ENCODE data around the gene CLEC20A.

The CLEC20A gene

GRCh38 chr1:178500936-178501554 is 4.3 kb upstream of the CLEC20A start:
- Histone ChIP-seq H3K4me3 (ENCODE audit: low read depth, low read length) (no peak overlapping the region), H3K27ac (ENCODE audit: extremely low read depth, low read depth, low read length) (no peak overlapping the region), H3K9me3 (ENCODE audit: control insufficient read depth, insufficient read depth, low read depth, low read length) (no peaks in the 10 kb centered on the region), H3K36me3 (ENCODE audit: control insufficient read depth in 2 of 2, insufficient read depth in 1 of 2, low read length in 2 of 2) (no peaks in the 10 kb centered on the region), H3K4me1 (ENCODE audit: control insufficient read depth, insufficient read depth, low read length) (no peaks in the 10 kb centered on the region)
- ChIA-PET CTCF (interaction anchor here (0.6 to 4.1 kb wide), 47 partner anchors 9 to 802 kb away, joined by 3 to 63 read pairs (median 5); partner anchors contain the start of gene TEX35), POLR2A (no interaction called here)
- TF ChIP-seq ZFP37 (tag by site-specific recombination; IDR thresholded peaks at IDR 0.05) (no peak), ZNF639 (tag by site-specific recombination; IDR thresholded peaks at IDR 0.05) (no peak), ZNF433 (tag by site-specific recombination; IDR thresholded peaks at IDR 0.05; ENCODE audit: low read depth) (no peak), ZNF701 (tag by site-specific recombination; IDR thresholded peaks at IDR 0.05) (no peak), ZIC2 (tag by site-specific recombination; IDR thresholded peaks at IDR 0.05) (no peak), KLF17 (tag by site-specific recombination; IDR thresholded peaks at IDR 0.05) (no peak)

DNA sequence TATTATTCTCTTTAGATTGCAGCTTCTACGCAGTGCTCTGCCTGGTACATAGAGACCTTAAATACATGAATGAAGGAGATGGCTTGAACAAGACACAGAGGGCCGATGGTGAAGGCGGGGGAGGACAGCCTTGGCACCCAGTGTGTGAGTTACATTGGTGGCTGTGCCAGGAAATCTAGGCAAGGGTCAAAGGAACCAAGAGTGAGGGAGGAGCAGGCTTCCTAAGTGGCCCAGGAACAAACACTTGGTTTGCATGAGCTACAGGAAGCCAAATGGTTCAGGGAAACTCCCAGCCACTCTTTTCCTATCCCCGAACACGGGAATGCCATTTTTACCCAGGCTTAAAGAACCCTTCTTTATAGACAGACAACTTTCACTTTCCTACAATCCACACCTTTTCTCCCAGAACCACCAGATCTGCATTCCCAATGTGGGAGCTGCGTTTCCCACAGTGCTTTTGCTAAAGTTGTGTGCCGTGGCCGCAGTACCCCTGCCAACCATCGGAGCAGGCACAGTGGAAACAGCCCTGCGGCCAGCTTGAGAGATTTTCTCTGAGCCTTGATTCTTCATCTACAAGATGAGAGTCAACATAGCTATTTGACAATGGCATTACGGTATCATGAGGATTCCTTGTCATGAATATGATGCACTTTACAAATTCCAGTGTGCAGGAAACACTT is 3.5 kb upstream of the CLEC20A start:
- no peak overlapping the region for H3K27ac ChIP-seq (ENCODE audit: extremely low read depth, low read depth, low read length)
- H3K4me1 ChIP-seq (ENCODE audit: control insufficient read depth, insufficient read depth, low read length) = no peaks in the 10 kb centered on the region
- POLR2A ChIA-PET = no interaction called here
- no peaks in the 10 kb centered on the region for H3K9me3 ChIP-seq (ENCODE audit: control insufficient read depth, insufficient read depth, low read depth, low read length)
- CTCF ChIA-PET = interaction anchor here (0.6 to 4.1 kb wide), 25 partner anchors 8 to 1709 kb away, joined by 3 to 63 read pairs (median 7); partner anchors contain the start of gene TEX35
- H3K36me3 ChIP-seq (ENCODE audit: control insufficient read depth in 2 of 2, insufficient read depth in 1 of 2, low read length in 2 of 2) = no peaks in the 10 kb centered on the region
- TF ChIP-seq, protein P1, sequence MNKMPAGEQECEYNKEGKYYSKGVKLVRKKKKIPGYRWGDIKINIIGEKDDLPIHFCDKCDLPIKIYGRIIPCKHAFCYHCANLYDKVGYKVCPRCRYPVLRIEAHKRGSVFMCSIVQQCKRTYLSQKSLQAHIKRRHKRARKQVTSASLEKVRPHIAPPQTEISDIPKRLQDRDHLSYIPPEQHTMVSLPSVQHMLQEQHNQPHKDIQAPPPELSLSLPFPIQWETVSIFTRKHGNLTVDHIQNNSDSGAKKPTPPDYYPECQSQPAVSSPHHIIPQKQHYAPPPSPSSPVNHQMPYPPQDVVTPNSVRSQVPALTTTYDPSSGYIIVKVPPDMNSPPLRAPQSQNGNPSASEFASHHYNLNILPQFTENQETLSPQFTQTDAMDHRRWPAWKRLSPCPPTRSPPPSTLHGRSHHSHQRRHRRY (tag by site-specific recombination; IDR thresholded peaks at IDR 0.05) = no peak
- TF ChIP-seq CTCF (tag by site-specific recombination; IDR thresholded peaks at IDR 0.05) = 0 out of 2 replicates have a peak, but pooled peaks have one; percentile 9
- no peak for TF ChIP-seq ZBTB20 (tag by site-specific recombination; IDR thresholded peaks at IDR 0.05)
- no peak for TF ChIP-seq ZNF394 (tag by site-specific recombination; IDR thresholded peaks at IDR 0.05; ENCODE audit: borderline replicate concordance)
- H3K4me3 ChIP-seq (ENCODE audit: low read depth, low read length) = no peak overlapping the region

DNA sequence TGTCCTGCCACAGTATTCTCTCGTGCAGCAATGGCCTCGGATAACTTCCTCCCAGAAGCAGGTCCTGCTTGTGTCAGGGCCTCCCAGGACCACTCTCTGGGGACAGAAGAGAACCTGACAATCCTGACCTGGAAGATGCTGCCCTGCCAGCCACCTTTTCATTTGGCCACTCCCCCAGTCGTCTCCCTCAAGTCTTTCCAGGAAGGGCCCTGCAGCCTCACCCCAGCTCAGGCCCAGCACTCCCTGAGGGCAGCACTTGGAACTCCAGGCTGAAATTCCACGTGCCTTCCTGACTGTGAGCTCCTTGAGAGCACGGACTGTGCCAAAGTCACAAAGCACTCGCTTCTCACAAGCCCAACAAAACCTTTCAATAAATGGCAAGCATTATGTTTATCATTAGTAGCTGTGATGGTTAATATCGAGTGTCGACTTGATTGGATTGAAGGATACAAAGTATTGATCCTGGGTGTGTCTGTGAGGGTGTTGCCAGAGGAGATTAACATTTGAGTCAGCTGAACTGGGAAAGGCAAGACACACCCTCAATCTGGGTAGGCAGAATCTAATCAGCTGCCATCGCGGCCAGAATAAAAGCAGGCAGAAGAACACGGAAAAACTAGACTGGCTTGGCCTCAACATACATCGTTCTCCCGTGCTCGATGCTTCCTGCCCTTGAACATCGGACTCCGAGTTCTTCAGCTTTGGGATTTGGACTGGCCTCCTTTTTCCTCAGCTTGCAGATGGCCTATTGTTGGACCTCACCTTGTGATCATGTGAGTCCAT is 2.3 kb upstream of the CLEC20A start:
- no peak for TF ChIP-seq SP7 (tag by site-specific recombination; IDR thresholded peaks at IDR 0.05)
- TF ChIP-seq REPIN1 (tag by site-specific recombination; IDR thresholded peaks at IDR 0.05; ENCODE audit: low read depth) = no peak
- no peak for TF ChIP-seq OSR2 (tag by site-specific recombination; IDR thresholded peaks at IDR 0.05)
- TF ChIP-seq ZNF335 (tag by site-specific recombination; conservative IDR thresholded peaks at IDR 0.05) = no peak
- TF ChIP-seq ZNF133 (tag by site-specific recombination; IDR thresholded peaks at IDR 0.05) = no peak
- TF ChIP-seq ZSCAN16 (tag by site-specific recombination; IDR thresholded peaks at IDR 0.05) = no peak
- TF ChIP-seq ZNF24 (tag by site-specific recombination; IDR thresholded peaks at IDR 0.05) = no peak
- no peak for TF ChIP-seq TCF7L2 (IDR thresholded peaks at IDR 0.05; ENCODE audit: borderline replicate concordance, low read depth, low read length)
- no peak for TF ChIP-seq ZNF747 (tag by site-specific recombination; IDR thresholded peaks at IDR 0.05)
- no peak for TF ChIP-seq ZNF362 (tag by site-specific recombination; IDR thresholded peaks at IDR 0.05)
- TF ChIP-seq ZNF660 (tag by site-specific recombination; IDR thresholded peaks at IDR 0.05) = no peak
- TF ChIP-seq MYNN (tag by site-specific recombination; IDR thresholded peaks at IDR 0.05; ENCODE audit: borderline replicate concordance) = no peak
- no peak for TF ChIP-seq ZNF146 (tag by site-specific recombination; IDR thresholded peaks at IDR 0.05)
- H3K9me3 ChIP-seq (ENCODE audit: control insufficient read depth, insufficient read depth, low read depth, low read length) = no peaks in the 10 kb centered on the region
- no peak overlapping the region for H3K27ac ChIP-seq (ENCODE audit: extremely low read depth, low read depth, low read length)
- ChIA-PET POLR2A (no interaction called here), CTCF (interaction anchor here (0.6 to 4.1 kb wide), 7 partner anchors 8 to 1036 kb away, joined by 3 to 63 read pairs (median 8); no protein-coding TSS in a partner anchor)
- H3K4me1 ChIP-seq (ENCODE audit: control insufficient read depth, insufficient read depth, low read length) = no peaks in the 10 kb centered on the region
- no peaks in the 10 kb centered on the region for H3K36me3 ChIP-seq (ENCODE audit: control insufficient read depth in 2 of 2, insufficient read depth in 1 of 2, low read length in 2 of 2)
- no peak overlapping the region for H3K4me3 ChIP-seq (ENCODE audit: low read depth, low read length)
